Measurements from ENCODE around the gene DYRK4. TPM values are rescaled to one million over a fixed set of nuclear protein-coding genes. Genes with fewer than 3 reads are reported as not detected.

Gene DYRK4
- total and polyA plus RNA-seq, 2 of the 13 experiments (the other 11 are each of a cell fraction or from before 2014, with no cell fraction given) = 29.4 to 40.2 TPM

DNA sequence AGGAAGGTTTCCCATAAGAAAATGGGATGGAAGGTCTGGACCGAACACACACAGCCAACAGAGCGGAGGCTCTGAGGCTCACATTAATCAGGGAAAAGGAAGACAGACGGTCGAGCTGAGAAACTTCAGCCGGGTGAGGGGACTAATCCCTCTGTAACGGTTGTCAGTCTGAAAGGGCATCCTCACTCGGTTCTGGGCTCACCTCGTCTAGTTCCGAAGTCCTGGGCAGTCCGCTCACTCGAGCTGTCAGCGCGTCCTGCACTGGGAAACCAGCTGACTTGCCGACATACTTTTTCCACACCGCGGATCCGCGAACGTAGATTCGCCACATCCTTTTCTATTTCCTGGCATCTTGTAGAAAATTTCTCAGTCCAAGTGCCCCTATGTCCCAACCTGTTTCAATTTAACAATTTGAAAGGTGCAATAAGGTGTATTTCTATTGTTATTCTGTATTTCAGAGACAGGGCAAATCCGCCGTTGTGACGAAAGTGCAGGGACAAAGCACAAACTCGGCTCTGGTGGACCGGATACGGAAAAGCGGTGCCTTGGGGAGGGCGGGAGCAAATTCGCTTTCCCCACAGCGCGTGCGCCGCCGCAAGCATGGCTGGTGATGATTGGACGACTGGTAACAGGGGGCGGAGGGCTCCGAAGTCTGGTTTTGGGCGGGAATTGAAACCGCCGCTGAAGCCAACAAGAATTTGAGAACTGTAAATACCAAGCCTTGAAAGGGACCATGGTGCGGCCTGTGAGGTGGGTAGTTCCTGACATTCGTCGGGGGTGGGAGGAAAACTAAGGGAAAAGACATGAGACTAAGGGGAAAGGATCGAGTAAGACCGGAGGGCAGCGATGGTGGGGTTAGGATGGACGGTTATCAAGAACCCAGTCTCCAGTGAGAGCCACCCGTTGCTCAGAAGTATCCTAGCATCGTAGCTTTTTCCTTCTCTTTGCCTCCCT lies 23.5 kb upstream of the DYRK4 start, which contains the start of gene RAD51AP1 (continued):
- TF ChIP-seq ONECUT2 (CRISPR knock-in tag; IDR thresholded peaks at IDR 0.05) (no peak), ZNF746 (CRISPR knock-in tag; IDR thresholded peaks at IDR 0.05) (peak; percentile 44; the same call in 1 of the 2 replicates), ZNF326 (CRISPR knock-in tag; IDR thresholded peaks at IDR 0.05; ENCODE audit: borderline replicate concordance) (no peak), ZNF792 (CRISPR knock-in tag; IDR thresholded peaks at IDR 0.05) (no peak), RXRA (CRISPR knock-in tag; IDR thresholded peaks at IDR 0.05) (no peak), SRF (IDR thresholded peaks at IDR 0.05; ENCODE audit: low read depth, low read length) (no peak), LBX2 (CRISPR knock-in tag; IDR thresholded peaks at IDR 0.05; ENCODE audit: borderline replicate concordance) (no peak), RFXANK (CRISPR knock-in tag; IDR thresholded peaks at IDR 0.05) (no peak; the same call in 1 of the 2 replicates), ZNF136 (CRISPR knock-in tag; IDR thresholded peaks at IDR 0.05; ENCODE audit: low read depth) (no peak), GMEB1 (CRISPR knock-in tag; IDR thresholded peaks at IDR 0.05; ENCODE audit: borderline replicate concordance) (peak; percentile 65; the same call in 1 of the 2 replicates), ZFP82 (CRISPR knock-in tag; IDR thresholded peaks at IDR 0.05; ENCODE audit: borderline replicate concordance) (no peak), TARDBP (CRISPR knock-in tag; IDR thresholded peaks at IDR 0.05) (peak; percentile 28; the same call in 1 of the 2 replicates), ZBTB46 (CRISPR knock-in tag; IDR thresholded peaks at IDR 0.05; ENCODE audit: borderline replicate concordance) (no peak), JUND (CRISPR knock-in tag; IDR thresholded peaks at IDR 0.05) (0 out of 2 replicates have a peak, but pooled peaks have one; percentile 44), ZC3H13 (CRISPR knock-in tag; IDR thresholded peaks at IDR 0.05) (peak; percentile 63; the same call in 1 of the 2 replicates), ZNF224 (CRISPR knock-in tag; IDR thresholded peaks at IDR 0.05) (no peak), U2AF2 (IDR thresholded peaks at IDR 0.05; ENCODE audit: low read depth, low read length) (no peak), ZNF563 (CRISPR knock-in tag; IDR thresholded peaks at IDR 0.05) (0 out of 2 replicates have a peak, but pooled peaks have one; percentile 28), IKZF1 (IDR thresholded peaks at IDR 0.05) (no peak), ARNTL (CRISPR knock-in tag; IDR thresholded peaks at IDR 0.05) (no peak)
- TF ChIP-seq, protein P1, sequence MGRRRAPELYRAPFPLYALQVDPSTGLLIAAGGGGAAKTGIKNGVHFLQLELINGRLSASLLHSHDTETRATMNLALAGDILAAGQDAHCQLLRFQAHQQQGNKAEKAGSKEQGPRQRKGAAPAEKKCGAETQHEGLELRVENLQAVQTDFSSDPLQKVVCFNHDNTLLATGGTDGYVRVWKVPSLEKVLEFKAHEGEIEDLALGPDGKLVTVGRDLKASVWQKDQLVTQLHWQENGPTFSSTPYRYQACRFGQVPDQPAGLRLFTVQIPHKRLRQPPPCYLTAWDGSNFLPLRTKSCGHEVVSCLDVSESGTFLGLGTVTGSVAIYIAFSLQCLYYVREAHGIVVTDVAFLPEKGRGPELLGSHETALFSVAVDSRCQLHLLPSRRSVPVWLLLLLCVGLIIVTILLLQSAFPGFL (CRISPR knock-in tag; IDR thresholded peaks at IDR 0.05) = no peak
- TF ChIP-seq, protein P2, sequence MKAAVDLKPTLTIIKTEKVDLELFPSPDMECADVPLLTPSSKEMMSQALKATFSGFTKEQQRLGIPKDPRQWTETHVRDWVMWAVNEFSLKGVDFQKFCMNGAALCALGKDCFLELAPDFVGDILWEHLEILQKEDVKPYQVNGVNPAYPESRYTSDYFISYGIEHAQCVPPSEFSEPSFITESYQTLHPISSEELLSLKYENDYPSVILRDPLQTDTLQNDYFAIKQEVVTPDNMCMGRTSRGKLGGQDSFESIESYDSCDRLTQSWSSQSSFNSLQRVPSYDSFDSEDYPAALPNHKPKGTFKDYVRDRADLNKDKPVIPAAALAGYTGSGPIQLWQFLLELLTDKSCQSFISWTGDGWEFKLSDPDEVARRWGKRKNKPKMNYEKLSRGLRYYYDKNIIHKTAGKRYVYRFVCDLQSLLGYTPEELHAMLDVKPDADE (CRISPR knock-in tag; IDR thresholded peaks at IDR 0.05) = no peak
